ENCODE data around the gene TMCC3.

- no peak for TF ChIP-seq CTCF (IDR thresholded peaks at IDR 0.05)
- TF ChIP-seq POLR2A (IDR thresholded peaks at IDR 0.05), result no peak
Measured at GRCh38 chr12:94589591-94590001, 60.8 kb downstream of the TMCC3 start.

Data from stomach (tissue), 4 donors.